Ovary (tissue), 3 donors: ENCODE data around the gene MED27.

ENCODE experiments used
- EP300 ChIP-seq: sonication (generic); formaldehyde crosslinking; IDR thresholded peaks from one replicate; pipeline ENCODE4 v1.6.1; 2017; ENCODE audit warnings: antibody characterized with exemption
- POLR2A ChIP-seq: fragments of 450-650 bp; IDR thresholded peaks from one replicate; pipeline ENCODE4 v1.6.1; 2017; ENCODE audit warnings: antibody characterized with exemption, mild to moderate bottlenecking, moderate library complexity
- TF ChIP-seq, protein P1 (sequence below), 3 donors: fragments of 450-650 bp in 2 of 3; fragments of 200-600 bp in 1 of 3; IDR thresholded peaks; one replicate each; pipeline versions ENCODE4 v1.5.1 to v1.8.0; 2016 to 2022; ENCODE audit warnings: antibody characterized with exemption in 3 of 3, mild to moderate bottlenecking in 1 of 3
- donor health status: DM: no; HTN: no; CAD: no.

GRCh38 chr9:131837836-131838235 lies 241.8 kb downstream of the MED27 start:
- TF ChIP-seq, protein P1, sequence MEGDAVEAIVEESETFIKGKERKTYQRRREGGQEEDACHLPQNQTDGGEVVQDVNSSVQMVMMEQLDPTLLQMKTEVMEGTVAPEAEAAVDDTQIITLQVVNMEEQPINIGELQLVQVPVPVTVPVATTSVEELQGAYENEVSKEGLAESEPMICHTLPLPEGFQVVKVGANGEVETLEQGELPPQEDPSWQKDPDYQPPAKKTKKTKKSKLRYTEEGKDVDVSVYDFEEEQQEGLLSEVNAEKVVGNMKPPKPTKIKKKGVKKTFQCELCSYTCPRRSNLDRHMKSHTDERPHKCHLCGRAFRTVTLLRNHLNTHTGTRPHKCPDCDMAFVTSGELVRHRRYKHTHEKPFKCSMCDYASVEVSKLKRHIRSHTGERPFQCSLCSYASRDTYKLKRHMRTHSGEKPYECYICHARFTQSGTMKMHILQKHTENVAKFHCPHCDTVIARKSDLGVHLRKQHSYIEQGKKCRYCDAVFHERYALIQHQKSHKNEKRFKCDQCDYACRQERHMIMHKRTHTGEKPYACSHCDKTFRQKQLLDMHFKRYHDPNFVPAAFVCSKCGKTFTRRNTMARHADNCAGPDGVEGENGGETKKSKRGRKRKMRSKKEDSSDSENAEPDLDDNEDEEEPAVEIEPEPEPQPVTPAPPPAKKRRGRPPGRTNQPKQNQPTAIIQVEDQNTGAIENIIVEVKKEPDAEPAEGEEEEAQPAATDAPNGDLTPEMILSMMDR (IDR thresholded peaks at IDR 0.05): no peak
- TF ChIP-seq POLR2A (no peak), EP300 (no peak)
